H9 (cell line): ENCODE measurements around the gene PUM2. TPM values are rescaled to one million over a fixed set of nuclear protein-coding genes. Genes with fewer than 3 reads are reported as not detected.

Experiments
- DNase-seq: peaks from one replicate; pipeline ENCODE4 v3.0.0-alpha.2; 2017
- H2AFZ ChIP-seq: one replicate; pipeline ENCODE4 v1.6.1; 2013; ENCODE audit warnings: mild to moderate bottlenecking, low read length, control low read depth, moderate library complexity
- H2AK5ac ChIP-seq: 2 replicates; pipeline ENCODE4 v1.6.1; 2013; ENCODE audit warnings: low read length, control low read depth, mixed read lengths; ENCODE audit not compliant: insufficient read length
- H2BK120ac ChIP-seq: one replicate; pipeline ENCODE4 v1.6.1; 2013; ENCODE audit warnings: low read depth, mild to moderate bottlenecking, low read length, control low read depth, inconsistent platforms; ENCODE audit not compliant: poor library complexity, severe bottlenecking
- H2BK12ac ChIP-seq: 2 replicates; pipeline ENCODE4 v1.6.1; 2013; ENCODE audit warnings: low read length, control low read depth, mixed read lengths, low read depth; ENCODE audit not compliant: insufficient read length
- H2BK15ac ChIP-seq: 2 replicates; pipeline ENCODE4 v1.6.1; 2013; ENCODE audit warnings: low read depth, low read length, control low read depth
- H2BK20ac ChIP-seq: one replicate; pipeline ENCODE4 v1.6.1; 2013; ENCODE audit warnings: low read depth, mild to moderate bottlenecking, low read length, control low read depth, inconsistent platforms; ENCODE audit not compliant: poor library complexity, severe bottlenecking
- H2BK5ac ChIP-seq: 2 replicates; pipeline ENCODE4 v1.6.1; 2013; ENCODE audit warnings: low read length, control low read depth, mixed read lengths; ENCODE audit not compliant: insufficient read length
- H3K14ac ChIP-seq: 2 replicates; pipeline ENCODE4 v1.6.1; 2013; ENCODE audit warnings: low read length, control low read depth; ENCODE audit not compliant: insufficient read depth
- H3K18ac ChIP-seq: 2 replicates; pipeline ENCODE4 v1.6.1; 2013; ENCODE audit warnings: low read depth, mild to moderate bottlenecking, mixed read lengths, low read length, control low read depth; ENCODE audit not compliant: insufficient read length
- H3K23ac ChIP-seq: 2 replicates; pipeline ENCODE4 v1.6.1; 2013; ENCODE audit warnings: low read length, control low read depth, mixed read lengths, low read depth; ENCODE audit not compliant: insufficient read length
- H3K23me2 ChIP-seq: 2 replicates; pipeline ENCODE4 v1.6.1; 2013; ENCODE audit warnings: low read depth, mild to moderate bottlenecking, mixed read lengths, low read length, control low read depth; ENCODE audit not compliant: insufficient read length, poor library complexity, severe bottlenecking
- H3K27ac ChIP-seq: 2 replicates; pipeline ENCODE4 v1.5.1; 2013; ENCODE audit warnings: low read length, control low read depth, mixed read lengths, low read depth; ENCODE audit not compliant: insufficient read length
- H3K27me3 ChIP-seq: 2 replicates; pipeline ENCODE4 v1.6.1; 2013; ENCODE audit warnings: low read length, control low read depth, inconsistent platforms; ENCODE audit not compliant: insufficient read depth
- H3K4ac ChIP-seq: 2 replicates; pipeline ENCODE4 v1.6.1; 2013; ENCODE audit warnings: low read depth, mild to moderate bottlenecking, control low read depth, inconsistent platforms, low read length, moderate library complexity
- H3K4me1 ChIP-seq: 2 replicates; pipeline ENCODE4 v1.6.1; 2013; ENCODE audit warnings: low read length, control low read depth, inconsistent platforms; ENCODE audit not compliant: insufficient read depth
- H3K4me2 ChIP-seq: 2 replicates; pipeline ENCODE4 v1.6.1; 2013; ENCODE audit warnings: low read length, control low read depth, mixed read lengths; ENCODE audit not compliant: insufficient read length, insufficient read depth
- H3K56ac ChIP-seq: 2 replicates; pipeline ENCODE4 v1.6.1; 2013; ENCODE audit warnings: low read depth, mild to moderate bottlenecking, mixed read lengths, low read length, control low read depth; ENCODE audit not compliant: insufficient read length
- H3K79me1 ChIP-seq: 2 replicates; pipeline ENCODE4 v1.6.1; 2013; ENCODE audit warnings: low read depth, mild to moderate bottlenecking, moderate library complexity, low read length, control low read depth, inconsistent platforms; ENCODE audit not compliant: insufficient read depth, poor library complexity, severe bottlenecking
- H3K79me2 ChIP-seq: 2 replicates; pipeline ENCODE4 v1.6.1; 2013; ENCODE audit warnings: low read length, control low read depth, inconsistent platforms; ENCODE audit not compliant: insufficient read depth
- H3K9ac ChIP-seq: 2 replicates; pipeline ENCODE4 v1.6.1; 2013; ENCODE audit warnings: low read length, control low read depth, mixed read lengths; ENCODE audit not compliant: insufficient read length; ENCODE audit errors: extremely low read depth
- H3K9me3 ChIP-seq: one replicate; pipeline ENCODE4 v1.6.1; 2013; ENCODE audit warnings: low read depth, low read length, inconsistent platforms; ENCODE audit not compliant: control insufficient read depth
- H3T11ph ChIP-seq: one replicate; pipeline ENCODE4 v1.6.1; 2013; ENCODE audit warnings: mild to moderate bottlenecking, low read length, control low read depth, inconsistent platforms
- H4K20me1 ChIP-seq: one replicate; pipeline ENCODE4 v1.6.1; 2013; ENCODE audit not compliant: control insufficient read depth, insufficient read length, insufficient read depth
- H4K5ac ChIP-seq: 2 replicates; pipeline ENCODE4 v1.6.1; 2013; ENCODE audit warnings: low read depth, mild to moderate bottlenecking, mixed read lengths, low read length, control low read depth; ENCODE audit not compliant: insufficient read length
- H4K8ac ChIP-seq: replicated peaks from 2 replicates; pipeline ENCODE4 v1.6.1; 2013; ENCODE audit warnings: low read length, control low read depth, mixed read lengths, low read depth; ENCODE audit not compliant: insufficient read length
- H4K91ac ChIP-seq: 2 replicates; pipeline ENCODE4 v1.6.1; 2013; ENCODE audit warnings: low read depth, mild to moderate bottlenecking, moderate library complexity, mixed read lengths, low read length, control low read depth; ENCODE audit not compliant: insufficient read length
- H3K27ac Mint-ChIP-seq, 3 experiments: 2 replicates in 2 of 3; 3 replicates in 1 of 3; pipeline ENCODE4 v1.8.0; 2020 to 2021; ENCODE audit warnings: mixed read lengths in 3 of 3, mild to moderate bottlenecking in 1 of 3, moderate library complexity in 1 of 3
- H3K27me3 Mint-ChIP-seq: 2 replicates; pipeline ENCODE4 v1.8.0; 2021; ENCODE audit warnings: low read depth, mild to moderate bottlenecking, moderate library complexity, mixed read lengths
- H3K36me3 Mint-ChIP-seq, 3 experiments: 2 replicates in 2 of 3; 3 replicates in 1 of 3; pipeline ENCODE4 v1.8.0; 2020 to 2021; ENCODE audit warnings: low read depth in 3 of 3, mixed read lengths in 3 of 3; ENCODE audit not compliant: insufficient read depth in 1 of 3
- H3K4me1 Mint-ChIP-seq, 2 experiments: 2 replicates each; pipeline ENCODE4 v1.8.0; 2020; ENCODE audit warnings: mixed read lengths in 2 of 2
- H3K4me3 Mint-ChIP-seq, 2 experiments: 2 replicates in 1 of 2; 3 replicates in 1 of 2; pipeline ENCODE4 v1.8.0; 2020 to 2021; ENCODE audit warnings: mild to moderate bottlenecking in 2 of 2, mixed read lengths in 2 of 2, moderate library complexity in 1 of 2
- H3K9me3 Mint-ChIP-seq, 2 experiments: 2 replicates in 1 of 2; 3 replicates in 1 of 2; pipeline ENCODE4 v1.8.0; 2020; ENCODE audit warnings: mild to moderate bottlenecking in 2 of 2, mixed read lengths in 2 of 2, moderate library complexity in 1 of 2
- CTCF ChIP-seq: fragments of 200-600 bp; sonication (generic); conservative IDR thresholded peaks from 3 replicates; pipeline ENCODE4 v1.8.0; 2021; ENCODE audit warnings: antibody characterized with exemption, mild to moderate bottlenecking
- WGBS: extraction: QIAGEN DNeasy Blood & Tissue Kit; methylation state at CpG from one replicate; pipeline ENCODE4 v1.1.7; 2013; ENCODE audit warnings: missing lambda C conversion rate, low lambda C conversion rate, mixed read lengths; ENCODE audit not compliant: insufficient read length; ENCODE audit errors: extremely low coverage; 5-methylcytosine and 5-hydroxymethylcytosine counted together
- total RNA-seq: library from RNA; stranded (reverse); gene quantifications from 2 replicates; pipeline ENCODE4 v1.2.1, GENCODE V29; 2021

PUM2 gene
- total RNA-seq, 1 experiment from 2014 or later, result 96.6 TPM

- Mint-ChIP-seq H3K36me3 (no peaks in the 10 kb centered on the region), H3K27me3 (peaks cover 26% of the 10 kb centered on the region), H3K4me3 (no peak overlapping the region; a peak in 1 of 5 replicates), H3K27ac (no peak overlapping the region), H3K4me1 (peaks cover 23 to 28% of the 10 kb centered on the region in 2 experiments), H3K9me3 (peaks cover 0 to 4% of the 10 kb centered on the region in 2 experiments; a peak in 2 of 5 replicates)
- Histone ChIP-seq H2AFZ (no peak overlapping the region), H3K79me1 (no peaks in the 10 kb centered on the region), H4K5ac (no peak overlapping the region), H4K91ac (no peak overlapping the region), H2BK12ac (no peak overlapping the region), H3K56ac (no peak overlapping the region), H3K4me1 (peaks cover 2% of the 10 kb centered on the region; the same call in 1 of the 2 replicates), H3T11ph (no peak overlapping the region), H2BK120ac (no peak overlapping the region), H3K4ac (no peak overlapping the region), H3K27me3 (no peaks in the 10 kb centered on the region), H2BK5ac (no peak overlapping the region), H3K18ac (no peak overlapping the region), H3K79me2 (no peaks in the 10 kb centered on the region), H3K27ac (no peak overlapping the region), H4K8ac (no peak overlapping the region), H2BK20ac (no peak overlapping the region), H3K23me2 (no peaks in the 10 kb centered on the region), H3K9ac (no peak overlapping the region), H3K9me3 (no peaks in the 10 kb centered on the region), H4K20me1 (no peaks in the 10 kb centered on the region), H2AK5ac (no peak overlapping the region), H3K23ac (no peak overlapping the region), H3K14ac (no peak overlapping the region), H2BK15ac (no peak overlapping the region), H3K4me2 (no peak overlapping the region)
- no CpG with 5 or more reads among the region's 8 CpGs for WGBS
- peak; percentile 10 for DNase-seq
- no peak for TF ChIP-seq CTCF
These were observed 121.1 kb downstream of the PUM2 start for GRCh38 chr2:20229322-20230113.
